HG03064 (cell line): ENCODE measurements around the gene CFAP45.

Source experiments
- ATAC-seq: cut with Tn5 transposase; IDR thresholded peaks from one replicate; pipeline ENCODE4 v1.9.1; 2021; ENCODE audit warnings: low read depth; ENCODE audit not compliant: unreplicated experiment

The CFAP45 gene

GRCh38 chr1:159936273-159936904 lies 36.4 kb upstream of the CFAP45 start:
- no peak for ATAC-seq

- ATAC-seq, result no peak
Measured at GRCh38 chr1:159935719-159936272, 35.8 kb upstream of the CFAP45 start.

DNA sequence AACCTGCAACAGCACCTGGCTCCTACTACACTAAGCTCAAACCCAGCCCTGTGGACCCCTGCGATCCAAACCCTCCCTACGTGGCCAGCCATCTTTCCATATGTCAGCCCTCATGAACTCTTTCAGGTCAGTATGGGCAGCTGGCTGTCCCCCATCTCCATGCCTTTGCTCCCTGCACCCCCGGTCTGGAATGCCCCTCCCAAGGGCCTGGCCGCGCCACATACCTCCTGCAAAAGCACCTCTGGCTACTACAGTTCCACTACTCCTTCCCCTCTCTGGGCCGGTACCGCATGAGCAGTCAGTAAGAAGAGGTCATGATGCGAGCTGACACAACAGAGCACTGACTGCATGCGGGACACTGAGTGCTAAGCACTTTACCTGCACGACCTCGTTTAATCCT lies 35.3 kb upstream of the CFAP45 start:
- ATAC-seq, result no peak

DNA sequence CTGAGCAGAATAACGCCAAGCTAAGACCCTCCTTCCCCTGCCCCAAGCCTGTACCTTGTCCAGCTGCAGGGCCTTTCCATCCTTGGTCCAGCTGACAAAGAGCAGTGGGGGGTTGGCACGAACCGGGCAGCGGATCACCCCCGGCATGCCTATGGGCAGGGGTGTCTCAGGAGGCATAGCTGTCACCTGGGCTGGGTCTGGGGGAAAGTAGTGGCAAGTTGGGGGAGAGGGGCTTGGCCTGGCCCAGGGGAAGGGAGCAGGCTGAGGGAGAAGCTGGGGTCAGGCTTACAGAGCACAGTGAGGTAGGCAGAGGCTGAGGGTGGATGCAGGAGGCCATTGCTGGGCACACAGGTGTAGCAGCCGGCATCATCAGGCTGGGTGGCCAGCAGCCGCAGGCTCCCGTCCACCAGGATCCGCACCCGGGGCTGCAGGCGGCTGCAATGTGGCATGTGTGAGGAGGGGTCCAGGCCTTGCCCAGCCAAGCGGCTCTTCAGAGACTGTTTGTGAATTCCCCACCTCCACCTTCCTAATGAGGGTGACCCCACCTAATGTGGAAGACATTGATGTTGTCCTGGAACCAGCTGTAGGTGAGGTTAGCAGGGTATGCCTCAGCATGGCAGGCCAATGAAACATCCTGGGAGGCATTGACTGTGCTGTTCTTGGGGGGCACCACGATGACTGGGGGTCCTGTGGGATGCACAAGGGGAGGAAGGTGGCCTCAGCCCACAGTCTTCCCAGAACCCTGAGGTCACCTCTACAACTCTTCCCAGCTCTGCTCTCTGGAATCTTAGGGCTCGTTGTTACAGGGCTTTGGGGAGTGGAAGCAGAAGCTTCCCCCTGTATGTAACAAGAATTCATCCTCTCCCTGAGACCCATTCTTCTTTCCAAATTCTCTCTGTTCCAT lies 34.4 kb upstream of the CFAP45 start:
- ATAC-seq, result no peak

DNA sequence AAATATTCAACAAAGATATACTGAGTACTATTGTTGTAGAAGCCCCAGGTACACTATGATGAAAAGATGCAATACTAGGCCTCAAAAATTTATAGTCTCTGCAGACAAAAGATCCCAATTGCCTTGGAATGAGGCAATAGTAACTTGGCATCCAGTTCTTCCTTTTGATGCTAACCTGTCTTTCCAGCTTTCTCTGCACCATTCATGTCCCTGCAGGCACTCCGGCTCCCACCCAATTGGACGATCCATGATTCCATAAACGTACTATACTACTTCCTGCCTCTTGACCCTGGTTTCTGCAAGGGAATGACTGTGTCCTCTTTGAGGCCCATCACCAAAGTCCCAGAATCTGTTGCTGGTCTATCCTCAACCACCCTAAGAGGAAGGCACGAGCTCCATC lies 33.4 kb upstream of the CFAP45 start:
- no peak for ATAC-seq

DNA sequence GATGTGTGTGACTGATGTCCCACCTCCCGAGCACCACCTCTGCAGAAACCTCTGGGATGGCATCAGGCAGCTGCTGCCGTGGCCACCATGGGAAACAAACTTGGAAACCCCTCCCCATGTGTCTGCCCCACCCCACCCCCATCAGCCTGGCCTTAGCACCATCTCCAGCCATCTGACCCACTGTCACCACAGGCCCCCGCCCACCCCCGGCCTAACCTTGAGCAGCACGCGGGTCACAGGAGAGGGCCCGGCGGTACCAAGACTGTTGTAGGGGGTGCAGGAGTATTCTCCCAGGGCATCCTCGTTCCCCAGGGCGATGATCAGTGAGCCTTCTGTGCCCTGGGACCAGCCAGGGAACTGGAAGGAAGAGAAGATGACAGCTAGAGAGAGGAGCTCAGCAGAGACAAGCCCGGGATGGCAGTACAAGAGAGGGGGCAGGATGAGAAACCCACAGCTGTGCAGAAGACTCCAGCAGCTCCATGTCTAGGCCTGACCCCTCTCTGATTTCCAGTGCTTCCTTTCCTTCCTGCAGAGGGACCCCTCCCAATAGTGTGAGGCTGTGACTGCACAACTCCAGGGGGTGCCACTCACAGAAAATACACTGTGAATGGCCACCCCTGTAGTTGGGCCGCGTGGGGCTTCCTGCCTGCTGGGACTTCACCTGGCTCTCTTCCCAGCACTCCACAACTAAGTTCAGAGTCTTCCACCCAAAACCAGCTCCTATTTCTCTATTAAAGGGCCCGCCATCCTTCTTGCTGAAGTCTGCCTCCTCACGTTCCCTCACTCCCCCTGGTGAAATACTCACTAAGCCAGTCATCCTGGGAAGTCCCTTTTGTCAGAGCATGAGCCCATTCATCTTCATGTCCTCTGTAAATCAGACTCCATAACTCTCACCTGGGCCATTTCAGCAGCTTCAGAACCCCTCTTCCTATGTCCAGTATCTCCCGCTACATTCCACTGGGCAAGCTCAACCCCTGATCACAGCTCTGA lies 32.6 kb upstream of the CFAP45 start:
- ATAC-seq, result no peak

DNA sequence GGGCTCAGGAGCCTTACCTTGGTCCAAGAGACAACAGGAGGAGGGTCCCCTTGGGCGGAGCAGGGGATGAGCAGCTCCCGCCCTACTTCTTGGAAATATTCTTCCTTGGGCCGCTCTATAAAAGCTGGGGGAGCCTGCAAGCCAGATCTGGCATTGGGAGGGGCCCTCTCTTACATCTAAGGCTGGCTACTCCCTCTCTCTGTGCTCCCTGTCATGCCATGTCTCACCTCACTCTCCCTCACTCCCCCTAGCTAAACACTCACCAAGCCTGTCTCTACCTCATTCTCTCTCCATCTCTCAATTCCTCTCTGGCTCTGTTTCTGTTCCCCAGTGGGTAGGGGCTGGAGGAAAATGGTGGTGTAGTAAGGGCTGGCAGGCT lies 31.8 kb upstream of the CFAP45 start:
- no peak for ATAC-seq

DNA sequence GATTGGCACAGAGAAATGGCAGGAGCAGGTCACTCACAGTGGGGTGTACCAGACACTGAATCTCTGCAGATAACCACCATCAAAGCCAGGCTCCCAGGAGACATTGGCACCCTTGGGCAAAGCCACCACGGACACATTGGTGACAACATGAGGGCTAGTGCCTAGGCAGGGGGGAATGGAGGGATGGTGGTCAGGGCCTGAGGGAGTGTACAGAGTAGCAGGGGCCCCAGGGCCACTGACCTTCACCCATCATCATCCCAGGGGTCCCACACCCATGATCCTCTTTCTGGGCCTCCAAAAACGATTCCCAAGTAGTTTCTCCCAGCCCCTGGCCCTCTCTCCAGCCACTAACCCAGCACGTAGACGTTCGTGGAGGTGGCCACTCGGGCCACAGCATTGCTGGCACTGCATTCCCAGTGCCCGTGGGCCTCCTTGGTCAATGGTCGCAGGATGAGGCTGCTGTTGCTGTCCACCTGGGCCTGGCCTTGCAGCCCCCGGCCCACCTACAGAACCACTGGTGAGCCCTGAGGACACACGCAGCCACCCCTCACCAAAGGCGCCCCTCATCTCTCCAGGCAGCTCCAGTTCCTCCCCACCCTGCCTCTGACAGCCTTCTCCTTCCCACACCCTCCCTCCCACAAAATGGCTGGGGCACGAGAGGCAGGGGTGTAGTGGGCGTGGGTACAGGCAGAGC lies 31.3 kb upstream of the CFAP45 start:
- no peak for ATAC-seq

DNA sequence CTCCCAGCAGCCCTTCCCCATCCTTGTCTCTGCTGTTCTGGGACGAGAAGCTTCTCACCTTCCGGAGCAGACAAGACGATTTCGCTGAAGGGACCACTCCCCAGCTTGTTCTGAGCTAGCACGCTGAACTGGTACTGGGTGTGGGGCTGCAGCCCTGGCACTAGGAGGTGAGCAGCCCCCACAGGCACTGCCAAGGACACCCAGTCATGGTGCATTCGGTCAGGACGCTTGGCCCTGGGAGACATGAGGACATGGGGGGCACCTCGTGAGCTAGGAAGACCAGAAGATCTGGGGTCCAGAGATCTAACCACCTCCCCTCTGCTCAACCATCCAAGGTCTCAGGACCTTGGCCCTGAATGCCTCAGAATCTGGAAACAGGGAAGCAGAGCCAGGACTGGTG lies 30.7 kb upstream of the CFAP45 start:
- no peak for ATAC-seq

- no peak for ATAC-seq
Measured at GRCh38 chr1:159930216-159930615, 30.3 kb upstream of the CFAP45 start.

GRCh38 chr1:159929155-159930051 lies 29.4 kb upstream of the CFAP45 start:
- no peak for ATAC-seq

DNA sequence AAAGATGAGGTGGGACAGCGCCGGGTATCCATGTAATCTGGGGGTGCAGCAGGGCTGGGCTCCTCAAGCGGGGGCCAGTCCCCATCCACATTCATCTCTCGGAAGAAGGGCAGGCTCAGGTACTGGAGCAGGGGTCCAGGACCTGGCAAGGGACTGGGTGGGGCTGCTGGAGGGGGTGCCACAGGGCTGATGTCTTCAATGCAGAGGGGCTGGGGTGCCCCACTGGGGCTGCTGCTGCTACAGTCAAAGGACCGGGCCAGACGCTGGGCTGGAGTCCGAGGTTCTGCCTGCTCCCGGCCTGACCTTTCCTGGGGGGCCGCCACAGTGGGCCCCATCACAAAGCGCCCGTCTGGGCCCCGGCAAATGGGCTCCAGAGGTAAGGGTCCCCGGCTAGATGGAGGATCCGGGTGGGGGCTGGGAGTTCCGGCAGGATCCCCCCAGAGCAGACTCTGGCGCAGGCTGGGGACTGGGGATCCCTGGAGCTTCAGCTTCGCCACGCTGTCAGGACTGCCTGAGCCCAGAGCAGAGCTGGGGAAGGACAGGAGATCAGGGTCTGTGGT lies 28.6 kb upstream of the CFAP45 start:
- ATAC-seq, result no peak

GRCh38 chr1:159927849-159928431 lies 28.0 kb upstream of the CFAP45 start:
- no peak for ATAC-seq

DNA sequence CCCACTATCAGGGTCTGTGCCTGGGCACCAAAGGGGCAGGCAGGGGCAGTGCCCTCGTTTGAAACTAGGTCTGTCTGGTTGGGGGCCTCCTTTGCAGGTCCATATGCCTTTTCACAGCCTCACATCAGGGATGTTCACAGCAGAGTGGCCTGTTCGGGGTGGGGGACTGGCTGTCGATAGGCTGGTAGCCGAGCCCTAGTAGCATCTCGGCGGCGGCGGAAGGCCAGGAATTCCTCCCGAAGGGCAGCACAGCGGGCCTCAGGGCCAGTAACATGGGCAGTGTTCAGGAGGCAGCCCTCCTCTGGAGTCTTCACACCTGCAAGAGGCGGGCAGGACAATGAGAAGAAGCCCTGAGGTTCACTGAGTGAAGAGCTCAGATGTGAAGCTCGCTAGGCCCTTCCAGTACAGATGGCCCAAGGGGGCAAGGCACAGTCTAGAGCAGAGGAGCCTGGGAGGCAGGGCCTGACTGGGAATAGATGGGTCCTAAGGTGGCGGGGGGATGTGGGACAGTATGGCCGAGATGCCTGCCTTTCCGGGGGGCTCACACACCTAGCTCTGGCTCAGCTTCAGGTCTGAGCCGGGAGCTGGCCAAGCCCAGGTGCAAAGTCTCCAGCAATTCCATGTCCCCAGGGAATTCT lies 27.4 kb upstream of the CFAP45 start:
- no peak for ATAC-seq

- peak; percentile 0 for ATAC-seq
Measured at GRCh38 chr1:159925719-159926078, 25.7 kb upstream of the CFAP45 start.

DNA sequence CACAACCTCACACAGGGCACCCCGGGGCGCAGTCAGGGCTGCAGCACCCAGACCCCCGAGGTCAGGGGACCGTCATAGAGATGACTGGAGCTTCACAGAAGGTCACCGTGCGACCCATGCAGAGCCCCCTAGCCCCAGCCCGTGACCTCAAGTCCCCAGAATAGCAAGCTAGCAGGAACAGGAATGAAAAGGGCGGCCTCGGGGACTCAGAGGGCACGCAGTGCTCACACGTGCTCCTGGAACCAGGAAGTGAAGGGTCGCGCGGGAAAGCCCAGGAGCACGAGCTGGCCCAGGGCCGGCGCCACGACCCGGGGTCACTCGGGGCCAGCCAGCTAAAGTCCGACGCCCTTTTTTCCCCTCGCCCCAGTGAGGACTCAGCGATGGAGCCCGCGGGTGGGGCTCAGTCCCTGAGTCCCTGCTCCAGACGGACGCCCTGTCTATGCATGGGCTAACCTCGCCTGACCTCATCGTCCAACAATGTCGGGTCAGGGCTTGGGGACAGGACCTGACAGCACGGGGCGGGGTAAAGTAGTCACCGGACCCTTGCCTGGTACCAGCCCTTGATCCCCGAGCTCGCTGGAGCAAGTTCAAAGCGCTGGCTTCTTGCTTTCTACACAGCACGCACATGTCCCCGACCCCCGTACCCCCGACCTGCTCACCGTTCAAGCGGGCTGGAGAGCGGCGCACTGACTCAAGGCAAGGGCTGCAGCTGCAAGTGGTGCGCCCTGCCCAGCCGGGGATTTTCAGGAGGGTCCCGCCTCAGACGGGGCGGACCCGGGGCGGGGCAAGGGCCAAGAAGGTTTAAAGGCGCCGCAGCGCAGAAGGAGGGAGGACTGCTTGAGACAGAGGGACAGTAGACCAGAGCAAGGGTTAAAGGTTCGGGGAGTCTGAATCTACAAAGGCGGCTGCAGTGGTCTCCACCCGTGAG lies 25.1 kb upstream of the CFAP45 start, which contains the start of gene TAGLN2:
TAGLN2 (minus strand) TSS at position 717 of the 928 bp plus-strand sequence. CDS start 4,998 bp downstream, outside the sequence.
- ATAC-seq, result peak; percentile 55
